Endodermal cell (in vitro differentiated cells): ENCODE measurements around the gene TOMM20L. TPM values are rescaled to one million over a fixed set of nuclear protein-coding genes. Genes with fewer than 3 reads are reported as not detected.
A peak's percentile ranks its signal among the peaks of the same experiment; 100 is the strongest.

Source experiments
- DNase-seq: peaks from one replicate; pipeline ENCODE4 v3.0.0-alpha.2; 2017
- H3K27ac ChIP-seq: 2 replicates; pipeline ENCODE4 v1.5.1; 2013; ENCODE audit warnings: mild to moderate bottlenecking, low read depth, low read length, moderate library complexity
- H3K27me3 ChIP-seq: 2 replicates; pipeline ENCODE4 v1.6.1; 2013; ENCODE audit warnings: mild to moderate bottlenecking, low read length, moderate library complexity; ENCODE audit not compliant: insufficient read depth, control insufficient read depth, poor library complexity, severe bottlenecking
- H3K36me3 ChIP-seq: 2 replicates; pipeline ENCODE4 v1.7.0; 2013; ENCODE audit warnings: mild to moderate bottlenecking, low read length, moderate library complexity; ENCODE audit not compliant: control insufficient read depth, insufficient read depth
- H3K4me1 ChIP-seq: one replicate; pipeline ENCODE4 v1.7.0; 2013; ENCODE audit warnings: low read length; ENCODE audit not compliant: control insufficient read depth, insufficient read depth
- H3K4me3 ChIP-seq: 2 replicates; pipeline ENCODE4 v1.5.1; 2013; ENCODE audit warnings: mild to moderate bottlenecking, low read length, moderate library complexity
- H3K9ac ChIP-seq: 2 replicates; pipeline ENCODE4 v1.6.1; 2013; ENCODE audit warnings: mild to moderate bottlenecking, low read length, moderate library complexity; ENCODE audit not compliant: poor library complexity, severe bottlenecking; ENCODE audit errors: extremely low read depth
- H3K9me3 ChIP-seq: 2 replicates; pipeline ENCODE4 v1.6.1; 2013; ENCODE audit warnings: mild to moderate bottlenecking, low read length, moderate library complexity; ENCODE audit not compliant: control insufficient read depth
- H3K27ac Mint-ChIP-seq: 2 replicates; pipeline ENCODE4 v1.8.0; 2020; ENCODE audit warnings: mixed read lengths
- H3K27me3 Mint-ChIP-seq: 2 replicates; pipeline ENCODE4 v1.8.0; 2021; ENCODE audit warnings: mild to moderate bottlenecking, mixed read lengths; ENCODE audit not compliant: insufficient read depth
- H3K36me3 Mint-ChIP-seq: 2 replicates; pipeline ENCODE4 v1.8.0; 2020; ENCODE audit warnings: low read depth, mixed read lengths
- H3K4me1 Mint-ChIP-seq: 2 replicates; pipeline ENCODE4 v1.8.0; 2020; ENCODE audit warnings: mixed read lengths
- H3K4me3 Mint-ChIP-seq: 2 replicates; pipeline ENCODE4 v1.8.0; 2020; ENCODE audit warnings: mild to moderate bottlenecking, moderate library complexity, mixed read lengths
- H3K9me3 Mint-ChIP-seq: 2 replicates; pipeline ENCODE4 v1.8.0; 2020; ENCODE audit warnings: mild to moderate bottlenecking, mixed read lengths
- WGBS, 2 experiments: methylation state at CpG; one replicate each; pipeline versions ENCODE4 v1.1.5 to v1.1.7; 2013; ENCODE audit warnings: missing lambda C conversion rate in 2 of 2, mixed read lengths in 1 of 2; ENCODE audit not compliant: insufficient coverage in 1 of 2, insufficient read length in 1 of 2; 5-methylcytosine and 5-hydroxymethylcytosine counted together
- total RNA-seq, 2 donors: library from RNA; stranded (reverse); fragmentation: NEBNext Ultra II Directional in 1 of 2; extraction: Animal tissue kit (Norgen Biotek cat#: 25700) in 1 of 2; gene quantifications; 2 replicates in 1 of 2; 3 replicates in 1 of 2; pipeline ENCODE4 v1.2.1, GENCODE V29; 2021
- TF ChIP-seq, protein P1 (sequence below): fragments of 200-600 bp; sonication (generic); conservative IDR thresholded peaks from 2 replicates; pipeline ENCODE4 v1.5.0; 2021; ENCODE audit warnings: antibody characterized with exemption, mild to moderate bottlenecking

TOMM20L gene
- total RNA-seq, 2 donors from 2014 or later: not detected

DNA sequence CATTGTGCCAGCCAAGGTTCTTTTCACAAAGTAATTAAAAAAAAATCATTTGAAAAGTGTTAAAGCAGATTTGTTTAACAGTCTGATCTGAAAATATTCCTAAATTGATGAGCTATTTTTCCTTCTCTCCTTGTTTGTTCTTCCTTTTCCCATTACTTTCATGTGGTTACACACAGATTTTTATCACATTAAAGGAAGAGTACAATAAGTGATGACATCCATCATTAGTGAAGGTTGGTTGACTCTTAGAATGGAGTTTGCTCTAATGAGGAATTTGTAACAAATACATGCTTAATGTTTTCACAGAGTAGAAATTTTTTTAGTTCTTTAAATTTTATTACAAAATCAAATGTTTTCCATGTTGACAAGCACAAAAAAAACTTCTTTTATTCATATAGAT is 18.9 kb upstream of the TOMM20L start:
- Mint-ChIP-seq H3K4me1 (peaks cover 4% of the 10 kb centered on the region), H3K27me3 (no peaks in the 10 kb centered on the region), H3K9me3 (peaks cover 8% of the 10 kb centered on the region), H3K4me3 (no peak overlapping the region), H3K36me3 (peaks cover 59% of the 10 kb centered on the region), H3K27ac (no peak overlapping the region)
- no peak overlapping the region for H3K4me3 ChIP-seq
- no peak for DNase-seq
- no peaks in the 10 kb centered on the region for H3K27me3 ChIP-seq
- peaks cover 80% of the 10 kb centered on the region for H3K36me3 ChIP-seq
- TF ChIP-seq, protein P1, sequence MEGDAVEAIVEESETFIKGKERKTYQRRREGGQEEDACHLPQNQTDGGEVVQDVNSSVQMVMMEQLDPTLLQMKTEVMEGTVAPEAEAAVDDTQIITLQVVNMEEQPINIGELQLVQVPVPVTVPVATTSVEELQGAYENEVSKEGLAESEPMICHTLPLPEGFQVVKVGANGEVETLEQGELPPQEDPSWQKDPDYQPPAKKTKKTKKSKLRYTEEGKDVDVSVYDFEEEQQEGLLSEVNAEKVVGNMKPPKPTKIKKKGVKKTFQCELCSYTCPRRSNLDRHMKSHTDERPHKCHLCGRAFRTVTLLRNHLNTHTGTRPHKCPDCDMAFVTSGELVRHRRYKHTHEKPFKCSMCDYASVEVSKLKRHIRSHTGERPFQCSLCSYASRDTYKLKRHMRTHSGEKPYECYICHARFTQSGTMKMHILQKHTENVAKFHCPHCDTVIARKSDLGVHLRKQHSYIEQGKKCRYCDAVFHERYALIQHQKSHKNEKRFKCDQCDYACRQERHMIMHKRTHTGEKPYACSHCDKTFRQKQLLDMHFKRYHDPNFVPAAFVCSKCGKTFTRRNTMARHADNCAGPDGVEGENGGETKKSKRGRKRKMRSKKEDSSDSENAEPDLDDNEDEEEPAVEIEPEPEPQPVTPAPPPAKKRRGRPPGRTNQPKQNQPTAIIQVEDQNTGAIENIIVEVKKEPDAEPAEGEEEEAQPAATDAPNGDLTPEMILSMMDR: no peak
- H3K9me3 ChIP-seq: no peaks in the 10 kb centered on the region
- no peak overlapping the region for H3K27ac ChIP-seq
- no peak overlapping the region for H3K9ac ChIP-seq
- H3K4me1 ChIP-seq: no peaks in the 10 kb centered on the region

DNA sequence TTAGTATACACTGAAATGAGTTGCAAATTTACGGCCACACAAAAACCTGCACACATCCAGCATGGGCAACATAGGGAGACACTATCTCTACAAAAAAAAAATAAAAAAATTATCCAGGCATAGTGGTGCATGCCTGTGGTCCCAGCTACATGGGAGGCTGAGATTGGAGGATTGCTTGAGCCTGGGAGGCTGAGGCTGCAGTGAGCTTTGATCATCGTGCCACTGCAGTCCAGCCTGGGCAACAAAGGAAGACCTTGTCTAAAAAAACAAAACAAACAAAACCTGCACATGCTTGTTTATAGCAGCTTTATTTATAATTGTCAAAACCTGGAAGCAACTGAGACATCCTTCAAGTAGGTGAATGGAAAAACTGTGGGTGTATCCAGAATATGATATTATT is 4.9 kb upstream of the TOMM20L start:
- Mint-ChIP-seq H3K4me3 (no peak overlapping the region), H3K36me3 (peaks cover 4% of the 10 kb centered on the region), H3K27ac (no peak overlapping the region), H3K27me3 (peaks cover 20% of the 10 kb centered on the region), H3K4me1 (no peaks in the 10 kb centered on the region), H3K9me3 (no peaks in the 10 kb centered on the region)
- no peaks in the 10 kb centered on the region for H3K4me1 ChIP-seq
- H3K27ac ChIP-seq: no peak overlapping the region
- no peaks in the 10 kb centered on the region for H3K36me3 ChIP-seq
- DNase-seq: no peak
- no peak overlapping the region for H3K4me3 ChIP-seq
- no peaks in the 10 kb centered on the region for H3K9me3 ChIP-seq
- H3K9ac ChIP-seq: no peak overlapping the region
- 88% methylated on average over 2 of the region's 2 CpGs; no CpG with 5 or more reads in 1 of the 2 experiments for WGBS, 2 experiments
- TF ChIP-seq, protein P1: no peak
- H3K27me3 ChIP-seq: no peaks in the 10 kb centered on the region

DNA sequence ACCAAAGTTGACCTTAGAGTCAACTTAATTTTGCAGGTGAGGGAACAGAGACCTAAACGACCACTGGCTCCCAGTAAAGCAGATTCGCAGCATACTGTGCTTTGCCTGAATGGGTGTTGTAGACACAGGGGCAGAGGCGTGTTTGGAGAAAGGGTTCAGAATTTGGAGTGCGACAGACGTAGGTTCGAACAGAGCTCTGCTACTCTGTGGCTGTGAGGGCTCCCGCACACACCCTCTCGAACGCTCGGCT is 243 bp upstream of the TOMM20L start:
- H3K27me3 Mint-ChIP-seq: peaks cover 41% of the 10 kb centered on the region
- no peaks in the 10 kb centered on the region for H3K9me3 ChIP-seq
- DNase-seq: no peak
- peak overlapping the region; percentile 79 for H3K4me3 ChIP-seq
- TF ChIP-seq, protein P1: no peak
- peaks cover 3% of the 10 kb centered on the region for H3K4me1 Mint-ChIP-seq
- peaks cover 12% of the 10 kb centered on the region for H3K27me3 ChIP-seq
- peak overlapping the region; percentile 61 for H3K27ac Mint-ChIP-seq
- no peaks in the 10 kb centered on the region for H3K36me3 Mint-ChIP-seq
- 16 to 38% methylated on average over 2 to 10 of the region's 10 CpGs for WGBS, 2 experiments
- no peaks in the 10 kb centered on the region for H3K36me3 ChIP-seq
- H3K27ac ChIP-seq: no peak overlapping the region
- H3K4me1 ChIP-seq: no peaks in the 10 kb centered on the region
- H3K9me3 Mint-ChIP-seq: no peaks in the 10 kb centered on the region
- peak overlapping the region; percentile 57 for H3K4me3 Mint-ChIP-seq
- H3K9ac ChIP-seq: no peak overlapping the region
